Colonic mucosa (tissue), 4 donors: Measurements from ENCODE around the gene SEC31A. TPM values are rescaled to one million over a fixed set of nuclear protein-coding genes. Genes with fewer than 3 reads are reported as not detected.
"Not testable (repeated sequence)": the region's sequence is repeated elsewhere in the genome, so short reads cannot be mapped to it uniquely, and the experiment has no call there.

Experiments
- DNase-seq: peaks from one replicate; pipeline ENCODE4 v3.0.0-alpha.2; 2020
- H3K27ac ChIP-seq: fragments of 200-600 bp; one replicate; pipeline ENCODE4 v1.8.0; 2021
- H3K27me3 ChIP-seq: fragments of 200-600 bp; one replicate; pipeline ENCODE4 v1.8.0; 2021
- H3K36me3 ChIP-seq: fragments of 200-600 bp; one replicate; pipeline ENCODE4 v1.8.0; 2021
- H3K4me1 ChIP-seq: fragments of 200-600 bp; one replicate; pipeline ENCODE4 v1.8.0; 2021; ENCODE audit warnings: mild to moderate bottlenecking
- H3K4me3 ChIP-seq: fragments of 200-600 bp; one replicate; pipeline ENCODE4 v1.8.0; 2021
- H3K9ac ChIP-seq, 2 donors: one replicate each; pipeline ENCODE4 v1.7.0; 2013; ENCODE audit warnings: control low read depth in 2 of 2, low read depth in 2 of 2, low read length in 2 of 2
- H3K9me3 ChIP-seq: fragments of 200-600 bp; one replicate; pipeline ENCODE4 v1.8.0; 2021
- CTCF ChIP-seq: fragments of 200-600 bp; IDR thresholded peaks from one replicate; pipeline ENCODE4 v1.8.0; 2022; ENCODE audit warnings: antibody characterized with exemption, mild to moderate bottlenecking
- intact Hi-C: fragments of 100-400 bp; cut with DNase I; formaldehyde crosslinking; loops from one replicate; pipeline ENCODE4 v1.14.1; 2022
- total RNA-seq, 2 donors: library from RNA; stranded (reverse); fragmentation: NEBNext Ultra II Directional in 1 of 2; extraction: Animal tissue kit (Norgen Biotek cat#: 25700) in 1 of 2; gene quantifications; one replicate each; pipeline ENCODE4 v1.2.1, GENCODE V29; 2021
- donor health status: healthy.
- donor health status: DM: no; HTN: no; CAD: no.
- donor health status: DM: no; HTN: no; CAD: no.

SEC31A gene
- total RNA-seq, 2 donors from 2014 or later: 158 to 188 TPM

GRCh38 chr4:82861529-82861928, 29.4 kb downstream of the SEC31A start:
- Histone ChIP-seq H3K4me1 (no peaks in the 10 kb centered on the region), H3K9ac (no peak overlapping the region), H3K36me3 (peaks cover 13% of the 10 kb centered on the region), H3K27me3 (no peaks in the 10 kb centered on the region), H3K9me3 (no peaks in the 10 kb centered on the region), H3K27ac (no peak overlapping the region), H3K4me3 (no peak overlapping the region)
- intact Hi-C loops: no loop called here
- no peak for DNase-seq
- no peak for TF ChIP-seq CTCF

- H3K36me3 ChIP-seq: peaks cover 11% of the 10 kb centered on the region
- H3K9ac ChIP-seq, H3K4me3 ChIP-seq, DNase-seq, H3K27ac ChIP-seq, H3K27me3 ChIP-seq, H3K9me3 ChIP-seq, intact Hi-C loops, H3K4me1 ChIP-seq: not testable (repeated sequence)
Measured at GRCh38 chr4:82860487-82860886, 30.5 kb downstream of the SEC31A start.

- Histone ChIP-seq H3K9ac (no peak overlapping the region), H3K27me3 (no peaks in the 10 kb centered on the region), H3K27ac (no peak overlapping the region), H3K36me3 (peaks cover 20% of the 10 kb centered on the region), H3K4me1 (no peaks in the 10 kb centered on the region), H3K4me3 (no peak overlapping the region), H3K9me3 (no peaks in the 10 kb centered on the region)
- TF ChIP-seq CTCF: no peak
- intact Hi-C loops: no loop called here
- no peak for DNase-seq
Measured at GRCh38 chr4:82852751-82853285, 38.1 kb downstream of the SEC31A start.

GRCh38 chr4:82851885-82852750, 38.8 kb downstream of the SEC31A start:
- H3K27ac ChIP-seq: no peak overlapping the region
- DNase-seq: no peak
- TF ChIP-seq CTCF: peak; percentile 35

DNA sequence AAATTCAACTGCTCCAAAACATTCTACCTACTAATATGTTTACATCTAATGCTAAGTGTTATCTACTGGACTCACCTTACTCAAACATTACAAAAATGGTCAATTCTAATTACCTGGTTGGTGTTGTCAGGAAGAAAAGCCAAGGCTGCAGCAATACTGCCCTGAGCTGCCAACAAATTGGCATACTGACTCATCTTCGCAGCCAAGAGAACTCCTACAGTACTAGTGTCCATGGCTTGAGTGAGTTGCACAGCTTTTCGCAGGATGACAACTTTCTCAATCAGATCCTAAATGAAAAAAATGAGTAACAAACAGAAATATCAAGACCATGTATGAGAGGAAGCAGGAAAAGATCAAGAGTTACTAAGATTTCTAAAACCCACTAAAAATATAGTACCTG, 39.6 kb downstream of the SEC31A start:
- intact Hi-C loops: no loop called here
- H3K4me1 ChIP-seq: no peaks in the 10 kb centered on the region
- no peaks in the 10 kb centered on the region for H3K9me3 ChIP-seq
- H3K27ac ChIP-seq: no peak overlapping the region
- H3K27me3 ChIP-seq: no peaks in the 10 kb centered on the region
- no peak for TF ChIP-seq CTCF
- peaks cover 10% of the 10 kb centered on the region for H3K36me3 ChIP-seq
- DNase-seq: no peak
- H3K9ac ChIP-seq: no peak overlapping the region
- H3K4me3 ChIP-seq: no peak overlapping the region

More at GRCh38 chr4:82851885-82852750, 38.8 kb downstream of the SEC31A start:
- Histone ChIP-seq H3K9me3 (no peaks in the 10 kb centered on the region), H3K36me3 (peaks cover 14% of the 10 kb centered on the region), H3K27me3 (no peaks in the 10 kb centered on the region), H3K9ac (no peak overlapping the region), H3K4me1 (no peaks in the 10 kb centered on the region), H3K4me3 (no peak overlapping the region)
- intact Hi-C loops: no loop called here

DNA sequence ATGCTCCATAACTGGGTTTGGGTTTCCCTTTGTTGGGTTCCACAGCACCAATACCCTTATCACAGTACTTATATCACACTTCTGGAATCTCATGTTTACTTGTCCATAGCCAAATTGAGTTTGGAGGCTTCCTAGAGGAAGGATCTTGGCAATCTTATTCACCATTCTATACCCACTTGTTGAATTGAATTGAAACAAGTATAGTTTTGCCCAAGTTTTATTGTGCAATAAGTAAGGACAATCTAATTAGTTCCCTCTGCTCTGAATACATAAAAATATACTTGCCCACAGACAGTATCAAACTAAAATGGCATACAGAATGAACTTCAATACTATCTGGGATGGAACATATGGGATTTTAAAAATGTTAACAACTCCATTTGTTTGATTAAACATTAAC, 40.3 kb downstream of the SEC31A start:
- Histone ChIP-seq H3K27ac (no peak overlapping the region), H3K4me1 (no peaks in the 10 kb centered on the region), H3K9me3 (no peaks in the 10 kb centered on the region), H3K27me3 (no peaks in the 10 kb centered on the region), H3K4me3 (no peak overlapping the region), H3K9ac (no peak overlapping the region), H3K36me3 (peaks cover 10% of the 10 kb centered on the region)
- DNase-seq: no peak
- intact Hi-C loops: no loop called here
- TF ChIP-seq CTCF: no peak
